Caco-2 (cell line): ENCODE results near the gene CD200. TPM values are rescaled to one million over a fixed set of nuclear protein-coding genes. Genes with fewer than 3 reads are reported as not detected.

Source experiments
- BruUV-seq: library from RNA; stranded (reverse); fragments of 400-500 nt; replicated peaks from 2 replicates; lab custom pipeline; 2021; lab: Mats Ljungman, UMichigan
- CTCF ChIA-PET: fragments of 300-600 bp; sonication (Branson Sonifier 250); formaldehyde crosslinking; loops from one replicate; lab custom pipeline; 2022; ENCODE audit warnings: antibody characterized with exemption; lab: Charles Lee
- POLR2A ChIA-PET: fragments of 300-600 bp; sonication (Branson Sonifier 250); formaldehyde crosslinking; loops from one replicate; lab custom pipeline; 2022; ENCODE audit warnings: antibody characterized with exemption; lab: Charles Lee
- DNase-seq, 2 experiments: peaks; one replicate each; pipeline versions ENCODE4 v3.0.0 to v3.0.0-alpha.2; 2020 to 2022
- H3K27me3 ChIP-seq: replicated peaks from 2 replicates; pipeline ENCODE4 v1.6.0; 2011; ENCODE audit warnings: low read length; ENCODE audit not compliant: control insufficient read depth, insufficient read depth
- H3K36me3 ChIP-seq: 2 replicates; pipeline ENCODE4 v1.5.1; 2011; ENCODE audit warnings: low read length; ENCODE audit not compliant: control insufficient read depth, insufficient read depth
- H3K4me1 ChIP-seq: fragments of 250-450 bp; sonication (Bioruptor Pico); 2 replicates; pipeline ENCODE4 v1.5.1; 2020; ENCODE audit warnings: mild to moderate bottlenecking
- H3K4me3 ChIP-seq: 2 replicates; pipeline ENCODE4 v1.5.1; 2011; ENCODE audit warnings: low read depth, mild to moderate bottlenecking, control low read depth, low read length
- H3K9me3 ChIP-seq: fragments of 250-450 bp; sonication (Bioruptor Pico); 2 replicates; pipeline ENCODE4 v1.5.1; 2020; ENCODE audit warnings: mild to moderate bottlenecking, moderate library complexity
- H3K27ac Mint-ChIP-seq: one replicate; pipeline ENCODE4 v1.8.0; 2022; ENCODE audit warnings: mixed read lengths; ENCODE audit not compliant: unreplicated experiment
- H3K27me3 Mint-ChIP-seq: one replicate; pipeline ENCODE4 v1.8.0; 2022; ENCODE audit warnings: mixed read lengths; ENCODE audit not compliant: insufficient read depth, unreplicated experiment
- H3K36me3 Mint-ChIP-seq: one replicate; pipeline ENCODE4 v1.8.0; 2022; ENCODE audit warnings: mild to moderate bottlenecking, mixed read lengths; ENCODE audit not compliant: insufficient read depth, unreplicated experiment
- H3K4me1 Mint-ChIP-seq: one replicate; pipeline ENCODE4 v1.8.0; 2022; ENCODE audit warnings: low read depth, mixed read lengths; ENCODE audit not compliant: unreplicated experiment
- H3K4me3 Mint-ChIP-seq: one replicate; pipeline ENCODE4 v1.8.0; 2022; ENCODE audit warnings: mild to moderate bottlenecking, moderate library complexity, mixed read lengths; ENCODE audit not compliant: unreplicated experiment
- H3K9me3 Mint-ChIP-seq: one replicate; pipeline ENCODE4 v1.8.0; 2022; ENCODE audit warnings: mixed read lengths; ENCODE audit not compliant: unreplicated experiment
- CTCF ChIP-seq, 2 experiments: fragments of 200-600 bp in 1 of 2; IDR thresholded peaks; 1 replicate in 1 of 2; 2 replicates in 1 of 2; pipeline versions ENCODE4 v1.5.1 to v1.8.0; 2011 to 2022; ENCODE audit warnings: antibody characterized with exemption in 1 of 2, control low read depth in 1 of 2, inconsistent platforms in 1 of 2, low read depth in 1 of 2, low read length in 1 of 2, mild to moderate bottlenecking in 1 of 2, moderate library complexity in 1 of 2; ENCODE audit not compliant: insufficient read depth in 1 of 2, severe bottlenecking in 1 of 2, unreplicated experiment in 1 of 2
- intact Hi-C: fragments of 100-400 bp; cut with micrococcal nuclease; formaldehyde crosslinking; loops from one replicate; pipeline ENCODE4 v1.10.0; 2022; ENCODE audit not compliant: unreplicated experiment
- total RNA-seq: library from RNA; stranded (reverse); gene quantifications from 2 replicates; pipeline ENCODE4 v1.2.3, GENCODE V29; 2022

The CD200 gene
- total RNA-seq, 1 experiment from 2014 or later: 0.45 TPM

- Histone ChIP-seq H3K36me3 (no peaks in the 10 kb centered on the region), H3K9me3 (no peaks in the 10 kb centered on the region), H3K4me3 (no peak overlapping the region), H3K27me3 (no peaks in the 10 kb centered on the region), H3K4me1 (no peaks in the 10 kb centered on the region)
- TF ChIP-seq CTCF (IDR thresholded peaks at IDR 0.05; ENCODE audit: insufficient read depth in 1 of 2, low read depth in 1 of 2, low read length in 1 of 2, severe bottlenecking in 1 of 2, unreplicated experiment in 1 of 2): no peak
- Mint-ChIP-seq H3K4me1 (peaks cover 10% of the 10 kb centered on the region), H3K36me3 (no peaks in the 10 kb centered on the region), H3K9me3 (peaks cover 9% of the 10 kb centered on the region), H3K27me3 (peaks cover 7% of the 10 kb centered on the region), H3K4me3 (no peak overlapping the region), H3K27ac (no peak overlapping the region)
- BruUV-seq: no TSS peak
- POLR2A ChIA-PET: no interaction called here
- no peak for DNase-seq
- intact Hi-C loops: no loop called here
- CTCF ChIA-PET: no interaction called here
Observed at GRCh38 chr3:112381673-112382542, 49.0 kb downstream of the CD200 start.

- BruUV-seq: no TSS peak
- H3K27me3 Mint-ChIP-seq: peaks cover 7% of the 10 kb centered on the region
- Histone ChIP-seq H3K27me3 (no peaks in the 10 kb centered on the region), H3K4me3 (no peak overlapping the region), H3K4me1 (no peaks in the 10 kb centered on the region), H3K36me3 (no peaks in the 10 kb centered on the region), H3K9me3 (no peaks in the 10 kb centered on the region)
- H3K27ac Mint-ChIP-seq: no peak overlapping the region
- intact Hi-C loops: no loop called here
- no peaks in the 10 kb centered on the region for H3K36me3 Mint-ChIP-seq
- ChIA-PET CTCF (no interaction called here), POLR2A (no interaction called here)
- DNase-seq: no peak
- TF ChIP-seq CTCF (IDR thresholded peaks at IDR 0.05; ENCODE audit: insufficient read depth in 1 of 2, low read depth in 1 of 2, low read length in 1 of 2, severe bottlenecking in 1 of 2, unreplicated experiment in 1 of 2): no peak
- peaks cover 9% of the 10 kb centered on the region for H3K9me3 Mint-ChIP-seq
- no peak overlapping the region for H3K4me3 Mint-ChIP-seq
- peaks cover 6% of the 10 kb centered on the region for H3K4me1 Mint-ChIP-seq
Observed at GRCh38 chr3:112382543-112383160, 49.7 kb downstream of the CD200 start.

GRCh38 chr3:112384769-112385168 is 51.8 kb downstream of the CD200 start:
- H3K4me3 Mint-ChIP-seq: no peak overlapping the region
- H3K27ac Mint-ChIP-seq: no peak overlapping the region
- BruUV-seq: no TSS peak
- no peak for DNase-seq
- POLR2A ChIA-PET: no interaction called here
- peaks cover 7% of the 10 kb centered on the region for H3K27me3 Mint-ChIP-seq
- no peaks in the 10 kb centered on the region for H3K4me1 Mint-ChIP-seq
- Histone ChIP-seq H3K27me3 (no peaks in the 10 kb centered on the region), H3K4me1 (no peaks in the 10 kb centered on the region), H3K36me3 (no peaks in the 10 kb centered on the region), H3K4me3 (no peak overlapping the region), H3K9me3 (no peaks in the 10 kb centered on the region)
- TF ChIP-seq CTCF (IDR thresholded peaks at IDR 0.05; ENCODE audit: insufficient read depth in 1 of 2, low read depth in 1 of 2, low read length in 1 of 2, severe bottlenecking in 1 of 2, unreplicated experiment in 1 of 2): no peak
- intact Hi-C loops: no loop called here
- no peaks in the 10 kb centered on the region for H3K36me3 Mint-ChIP-seq
- CTCF ChIA-PET: no interaction called here
- H3K9me3 Mint-ChIP-seq: peaks cover 9% of the 10 kb centered on the region
